RPMI8226 (cell line): Measurements from ENCODE around the gene SEC16A.

Source experiments
- DNase-seq: peaks from one replicate; pipeline ENCODE4 v3.0.0-alpha.2; 2015

The SEC16A gene

GRCh38 chr9:136484153-136485048 lies 1.6 kb upstream of the SEC16A start:
- DNase-seq: peak; percentile 67

- DNase-seq: peak; percentile 98
Measured at GRCh38 chr9:136483589-136484152, 831 bp upstream of the SEC16A start.

- DNase-seq: peak; percentile 39
Measured at GRCh38 chr9:136482046-136482792, 621 bp downstream of the SEC16A start.

GRCh38 chr9:136481558-136481957 lies 1.3 kb downstream of the SEC16A start:
- no peak for DNase-seq

- no peak for DNase-seq
Measured at GRCh38 chr9:136476369-136477150, 6.3 kb downstream of the SEC16A start.

- DNase-seq: no peak
Measured at GRCh38 chr9:136474974-136475865, 7.6 kb downstream of the SEC16A start.

- DNase-seq: no peak
Measured at GRCh38 chr9:136474021-136474640, 8.7 kb downstream of the SEC16A start.

GRCh38 chr9:136473354-136473721 lies 9.5 kb downstream of the SEC16A start:
- no peak for DNase-seq

- no peak for DNase-seq
Measured at GRCh38 chr9:136472640-136473353, 10.0 kb downstream of the SEC16A start.

GRCh38 chr9:136471802-136472487 lies 10.9 kb downstream of the SEC16A start:
- no peak for DNase-seq

- DNase-seq: no peak
Measured at GRCh38 chr9:136470792-136471469, 11.9 kb downstream of the SEC16A start.

- no peak for DNase-seq
Measured at GRCh38 chr9:136470356-136470755, 12.5 kb downstream of the SEC16A start.

- no peak for DNase-seq
Measured at GRCh38 chr9:136467766-136468165, 15.1 kb downstream of the SEC16A start.

- DNase-seq: no peak
Measured at GRCh38 chr9:136466155-136466541, 16.7 kb downstream of the SEC16A start.

GRCh38 chr9:136465500-136466154 lies 17.2 kb downstream of the SEC16A start:
- DNase-seq: no peak

- DNase-seq: no peak
Measured at GRCh38 chr9:136464241-136464640, 18.6 kb downstream of the SEC16A start.

GRCh38 chr9:136463578-136463977 lies 19.3 kb downstream of the SEC16A start:
- DNase-seq: no peak

GRCh38 chr9:136462664-136463063 lies 20.2 kb downstream of the SEC16A start:
- DNase-seq: no peak

GRCh38 chr9:136460772-136461325 lies 22.0 kb downstream of the SEC16A start:
- no peak for DNase-seq
